COLO829 (cell line): ENCODE results near the gene CA5A.

Experiments used
- DNase-seq: peaks from one replicate; pipeline ENCODE4 v3.0.0; 2012; ENCODE audit warnings: low spot score

Gene CA5A

DNA sequence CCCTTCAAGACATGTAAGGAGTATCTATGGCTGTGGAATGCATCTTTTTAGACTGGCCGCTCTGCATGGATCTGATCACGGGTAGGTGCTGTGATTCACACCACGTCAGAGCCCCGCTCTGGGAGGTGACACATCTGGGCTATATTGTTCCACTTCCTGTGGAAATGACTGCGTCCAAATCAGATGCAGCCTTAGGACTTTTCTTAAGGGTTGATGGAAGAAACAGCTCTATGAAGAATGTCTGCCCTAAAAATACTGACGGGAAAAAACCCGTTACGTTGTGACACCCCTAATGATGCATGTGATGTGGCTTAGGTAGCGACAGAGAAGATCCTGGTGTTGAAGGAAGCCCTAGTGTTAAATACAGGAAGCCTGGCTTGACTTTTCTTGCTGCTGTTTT, 27.1 kb upstream of the CA5A start:
- no peak for DNase-seq

DNA sequence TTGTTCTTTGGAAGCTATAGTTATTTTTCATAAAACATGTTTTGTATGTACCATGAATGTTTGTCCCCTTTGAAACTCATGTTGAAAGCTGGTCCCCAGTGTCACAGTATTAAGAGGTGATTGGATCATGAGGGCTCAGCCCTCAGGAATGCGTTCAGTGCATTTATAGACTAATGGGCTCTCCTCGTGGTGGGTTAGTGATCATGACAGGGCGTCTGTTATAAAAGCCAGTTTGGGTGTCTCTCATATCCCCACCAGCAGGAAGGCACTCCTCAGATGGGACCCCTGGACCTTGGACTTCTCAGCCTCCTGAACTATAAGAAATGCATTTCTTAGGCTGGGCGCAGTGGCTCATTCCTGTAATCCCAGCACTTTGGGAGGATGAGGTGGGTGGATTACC, 25.3 kb upstream of the CA5A start:
- DNase-seq, result no peak

GRCh38 chr16:87960852-87961251, 24.5 kb upstream of the CA5A start:
- DNase-seq, result no peak

- DNase-seq, result no peak
Measured at GRCh38 chr16:87960296-87960695, 24.0 kb upstream of the CA5A start.

DNA sequence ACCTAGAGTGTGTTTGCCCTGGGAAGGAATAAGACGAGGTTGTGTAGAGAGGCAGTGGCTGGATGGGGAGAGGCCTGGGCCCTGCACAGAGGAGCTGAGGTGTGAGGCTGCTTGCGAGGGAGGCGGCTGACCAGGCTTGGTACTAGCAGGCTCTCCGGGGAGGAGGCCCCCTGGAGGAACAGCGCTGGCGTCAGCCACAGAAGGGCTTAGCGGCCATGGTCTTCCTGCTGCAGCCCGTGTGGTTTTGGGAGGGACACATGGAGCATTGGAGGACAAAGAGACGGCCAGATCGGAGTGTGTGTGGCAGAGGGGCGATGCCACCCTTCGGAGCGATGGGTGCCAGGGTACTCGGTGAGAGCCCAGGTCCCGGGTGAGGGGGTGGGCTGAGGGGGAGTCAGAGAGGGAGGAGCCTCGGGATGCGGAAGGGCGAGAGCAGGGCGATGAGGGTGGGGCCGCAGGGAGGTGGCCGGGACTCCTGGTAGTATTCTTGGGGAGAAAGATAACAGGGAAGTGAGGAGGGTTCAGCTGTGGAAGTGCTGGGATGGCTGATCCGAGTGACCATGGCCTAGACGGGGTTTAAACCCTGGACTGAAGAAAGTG, 23.2 kb upstream of the CA5A start:
- DNase-seq, result no peak

GRCh38 chr16:87958632-87959031, 22.3 kb upstream of the CA5A start:
- no peak for DNase-seq

- no peak for DNase-seq
Measured at GRCh38 chr16:87957296-87958094, 21.2 kb upstream of the CA5A start.

GRCh38 chr16:87956365-87957231, 20.3 kb upstream of the CA5A start:
- no peak for DNase-seq

DNA sequence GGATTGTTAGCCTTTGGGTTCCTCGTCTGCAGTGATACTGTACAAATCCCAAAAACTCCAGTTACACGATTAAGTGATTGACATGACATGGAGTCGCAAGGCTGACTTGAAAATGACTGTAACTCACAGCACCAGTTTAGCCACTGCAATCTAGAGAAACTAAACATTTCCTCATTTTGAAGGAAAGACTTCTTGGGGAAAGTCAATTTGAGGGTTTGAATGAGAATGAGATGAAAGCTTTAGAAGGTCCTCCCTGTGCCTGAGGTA, 19.7 kb upstream of the CA5A start:
- DNase-seq, result no peak

- DNase-seq, result no peak
Measured at GRCh38 chr16:87955302-87956097, 19.2 kb upstream of the CA5A start.

GRCh38 chr16:87954826-87955225, 18.5 kb upstream of the CA5A start:
- DNase-seq, result no peak

GRCh38 chr16:87954361-87954760, 18.0 kb upstream of the CA5A start:
- DNase-seq, result no peak

DNA sequence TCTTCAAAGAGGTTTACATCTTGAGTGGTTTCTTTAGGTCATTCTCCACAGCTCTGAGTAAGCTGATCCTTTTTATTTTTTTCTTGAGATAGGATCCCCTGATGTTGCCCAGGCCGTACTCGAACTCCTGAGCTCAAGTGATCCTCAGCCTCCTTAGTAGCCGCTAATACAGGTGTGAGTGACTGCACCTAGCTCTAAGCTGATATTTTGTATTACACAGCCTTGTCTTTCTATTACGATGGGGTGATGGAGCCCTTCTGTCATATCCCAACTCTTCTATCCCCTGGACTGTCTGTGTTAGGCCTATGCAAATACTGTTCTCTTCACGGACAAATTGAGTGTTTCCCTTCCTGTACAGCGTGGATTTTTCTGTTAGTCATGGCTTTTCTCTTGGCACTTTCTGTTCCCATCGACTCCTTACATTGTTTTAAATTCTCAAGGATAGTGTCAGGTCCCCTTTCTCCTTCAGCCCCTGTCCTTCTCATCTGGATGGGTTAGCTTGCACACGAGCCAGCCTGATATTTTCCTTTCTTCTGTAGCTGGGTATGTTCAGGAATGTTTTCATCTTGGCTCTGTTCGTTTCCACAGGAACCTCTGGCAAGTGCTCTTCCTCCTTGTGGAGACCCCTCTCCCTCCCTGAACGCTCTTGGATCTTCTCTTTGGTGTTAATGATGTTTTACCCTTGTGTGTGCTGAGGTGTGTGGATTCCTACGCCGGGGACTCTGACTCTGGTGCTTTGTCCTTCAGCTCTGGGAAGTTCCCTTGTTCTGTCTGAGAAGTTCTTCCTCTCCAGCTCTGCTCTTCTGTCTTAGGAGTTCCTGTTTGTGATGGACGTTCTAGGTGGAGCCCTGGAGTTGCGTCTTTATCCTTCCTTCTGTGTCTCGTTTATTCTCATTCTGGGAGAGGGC, 17.2 kb upstream of the CA5A start:
- no peak for DNase-seq

DNA sequence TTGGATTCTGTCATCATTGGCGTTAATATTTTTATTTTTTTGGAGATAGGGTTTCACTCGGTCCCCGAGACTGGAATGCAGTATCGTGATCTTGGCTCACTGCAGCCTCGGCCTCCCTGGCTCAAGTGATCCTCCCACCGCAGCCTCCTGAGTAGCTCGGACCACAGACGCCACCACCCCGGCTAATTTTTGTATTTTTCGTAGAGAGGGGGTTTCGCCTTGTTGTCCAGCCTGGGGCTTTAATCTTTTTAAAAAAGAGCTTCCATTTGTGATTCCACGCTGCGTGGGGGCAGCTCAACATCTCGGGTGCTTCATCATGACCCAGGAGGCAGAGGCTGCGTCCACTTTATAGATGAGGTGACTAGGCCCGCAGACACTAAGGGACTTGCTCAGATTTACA, 16.4 kb upstream of the CA5A start:
- no peak for DNase-seq

DNA sequence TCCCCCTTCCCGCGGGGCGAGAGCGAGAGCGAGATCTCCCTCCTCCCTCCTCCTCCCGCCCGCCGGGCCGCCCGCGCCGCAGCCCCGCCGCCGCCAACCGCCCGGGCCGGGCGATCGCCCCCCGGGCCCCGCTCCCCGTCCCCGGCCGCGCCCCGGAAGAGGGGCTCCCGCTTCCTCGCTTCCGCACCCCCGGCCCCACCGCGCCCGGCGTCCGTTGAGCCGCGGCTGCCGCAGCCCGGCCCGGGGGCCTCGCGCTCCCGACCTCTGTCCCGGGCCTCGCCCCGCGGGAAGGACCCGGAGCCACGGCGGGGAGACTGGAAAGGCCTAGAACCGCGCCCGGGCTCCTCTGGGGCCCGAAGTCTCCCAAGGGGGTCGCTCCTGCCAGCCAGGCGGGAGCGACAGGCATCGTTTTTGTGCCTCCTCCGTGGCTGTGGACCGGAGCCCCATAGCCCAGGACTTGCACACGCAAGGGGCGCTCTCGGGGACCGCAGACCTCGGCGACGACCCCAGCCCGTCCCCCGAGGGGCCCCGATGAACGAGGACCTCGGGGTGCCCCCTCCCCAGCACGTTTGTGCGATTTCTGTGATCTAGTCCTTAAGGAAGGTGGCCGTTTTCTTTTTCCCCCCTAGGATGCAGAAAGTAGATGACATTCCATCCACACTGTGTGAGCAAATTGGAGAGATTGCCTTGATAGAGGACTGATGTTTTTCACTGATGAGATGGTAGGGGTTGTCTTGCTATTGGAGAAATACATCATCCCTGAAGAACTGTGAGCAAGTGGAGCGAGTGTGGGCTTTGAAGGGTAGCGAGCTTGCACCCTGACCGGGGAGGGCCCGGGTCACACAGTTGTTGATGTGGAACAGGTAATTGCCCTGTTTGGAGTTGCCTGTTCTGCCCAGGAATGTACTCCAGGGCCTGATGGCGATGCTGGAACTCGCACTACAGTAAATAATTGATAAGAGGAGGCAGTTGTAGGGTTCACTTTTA, 15.5 kb upstream of the CA5A start:
- no peak for DNase-seq

- DNase-seq, result peak; percentile 94
Measured at GRCh38 chr16:87950765-87951551, 14.6 kb upstream of the CA5A start, which contains the start of gene BANP. Gene BANP, plus strand, starts transcription at chr16:87951434. Its CDS starts 23,682 bp downstream, at chr16:87975116.

DNA sequence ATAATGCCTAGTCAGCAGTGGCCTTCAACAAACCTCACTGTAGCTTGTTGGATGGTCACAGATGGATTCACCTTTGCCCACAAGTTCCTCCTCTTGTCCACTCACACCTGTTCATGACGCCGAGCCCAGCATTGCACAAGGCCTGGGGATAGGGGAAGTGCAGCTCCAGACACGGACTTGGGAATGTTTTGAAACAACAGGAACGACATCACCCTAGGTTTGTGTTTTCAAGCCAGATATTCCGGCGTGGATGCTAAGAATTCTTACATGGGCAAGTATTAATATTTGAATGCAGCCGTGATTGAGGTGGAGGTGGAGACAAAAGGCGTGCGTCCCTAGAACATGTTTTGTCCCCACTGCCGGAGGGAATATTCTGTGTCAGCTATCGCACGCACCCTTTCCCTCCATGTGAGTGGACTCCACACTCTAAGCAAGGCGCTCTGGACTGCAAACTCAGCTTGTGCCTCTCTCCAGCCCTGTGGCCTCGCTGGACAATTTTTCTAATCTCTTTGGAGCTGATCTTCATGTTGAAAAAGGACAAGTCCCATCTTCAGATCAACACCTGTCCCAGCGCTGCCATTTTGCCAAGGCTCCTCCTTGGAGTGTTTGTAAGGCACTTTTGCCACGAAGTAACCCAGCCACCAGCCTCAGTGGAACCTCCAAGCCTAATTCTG, 12.9 kb upstream of the CA5A start:
- no peak for DNase-seq

GRCh38 chr16:87948735-87949070, 12.4 kb upstream of the CA5A start:
- no peak for DNase-seq

DNA sequence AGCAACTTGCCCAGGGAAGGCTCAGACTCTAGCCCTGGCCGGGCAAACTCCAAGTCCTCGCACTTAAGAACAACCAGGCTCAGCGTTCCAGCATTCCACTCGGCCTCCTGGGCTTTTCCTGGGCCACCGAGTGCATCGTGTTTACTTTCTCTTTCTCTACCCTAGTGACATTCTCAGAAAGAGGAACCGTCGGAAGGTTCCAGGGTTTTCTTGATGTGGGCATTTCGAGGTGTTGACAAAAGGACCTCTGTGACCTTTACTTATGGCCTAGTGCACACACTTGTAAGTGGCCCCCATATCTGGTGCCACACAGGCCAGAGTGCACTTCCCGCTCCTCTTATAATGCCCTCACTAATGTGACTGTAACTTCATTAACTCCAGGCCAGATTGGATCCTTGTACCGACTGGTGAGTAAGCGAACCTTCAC, 11.8 kb upstream of the CA5A start:
- DNase-seq, result no peak
